K562 (cell line): ENCODE data around the gene PRM3. TPM values are rescaled to one million over a fixed set of nuclear protein-coding genes. Genes with fewer than 3 reads are reported as not detected.
A peak's percentile ranks its signal among the peaks of the same experiment; 100 is the strongest.

Source experiments
- ATAC-seq: fragments of 200-7000 bp; cut with Tn5 transposase; 3 replicates; pipeline ENCODE4 v1.9.1; 2020; ENCODE audit warnings: moderate library complexity
- BruUV-seq: library from RNA; stranded (reverse); fragments of 400-500 nt; replicated peaks from 2 replicates; lab custom pipeline; 2021; lab: Mats Ljungman, UMichigan
- CTCF ChIA-PET: fragments of 300-600 bp; formaldehyde crosslinking; extraction: SDS; loops from one replicate; lab custom pipeline; 2021; ENCODE audit warnings: low intra/inter-chr PET ratio; lab: Yijun Ruan, JAX
- POLR2A ChIA-PET: fragments of 300-600, 350-650 bp; sonication (Branson Sonifier 250); formaldehyde crosslinking; extraction: SDS; loops from one replicate; lab custom pipeline; 2021; ENCODE audit warnings: antibody characterized with exemption, inconsistent platforms; lab: Yijun Ruan, JAX
- DNase-seq, 4 experiments: peaks; one replicate each; pipeline versions ENCODE4 v3.0.0 to v3.0.0-alpha.2; 2011 to 2018; ENCODE audit warnings: low spot score in 3 of 4, mixed read lengths in 3 of 4; ENCODE audit errors: extremely low read depth in 1 of 4
- FAIRE-seq: peaks from 2 replicates; lab custom pipeline; 2011; peaks lifted over from hg19 to GRCh38; lab: Jason Lieb, UNC
- H2AFZ ChIP-seq: 2 replicates; pipeline ENCODE4 v1.6.0; 2011; ENCODE audit warnings: low read depth, low read length, control low read depth, inconsistent platforms
- H3K27ac ChIP-seq: fragments of 200-600 bp; 3 replicates; pipeline ENCODE4 v1.8.0; 2011; ENCODE audit warnings: low read depth, mild to moderate bottlenecking, control low read depth, inconsistent platforms, low read length, moderate library complexity, mixed read lengths; ENCODE audit errors: extremely low read depth
- H3K27me3 ChIP-seq, 2 experiments: fragments of 300-600 bp in 1 of 2; 2 replicates in 1 of 2; 3 replicates in 1 of 2; pipeline versions ENCODE4 v1.6.0 to v1.8.0; 2011; ENCODE audit warnings: inconsistent platforms in 2 of 2, low read length in 2 of 2, mild to moderate bottlenecking in 1 of 2, mixed read lengths in 1 of 2, moderate library complexity in 1 of 2; ENCODE audit not compliant: control insufficient read depth in 2 of 2, insufficient read depth in 2 of 2
- H3K36me3 ChIP-seq: fragments of 300-600 bp; 3 replicates; pipeline ENCODE4 v1.8.0; 2011; ENCODE audit warnings: mild to moderate bottlenecking, low read length, inconsistent platforms; ENCODE audit not compliant: control insufficient read depth, insufficient read depth
- H3K4me1 ChIP-seq, 2 experiments: fragments of 200-600 bp in 1 of 2; replicated peaks in 1 of 2; 2 replicates in 1 of 2; 3 replicates in 1 of 2; pipeline versions ENCODE4 v1.5.1 to v1.8.0; 2011; ENCODE audit warnings: inconsistent platforms in 2 of 2, low read length in 2 of 2, mild to moderate bottlenecking in 1 of 2, mixed read lengths in 1 of 2, moderate library complexity in 1 of 2; ENCODE audit not compliant: control insufficient read depth in 2 of 2, insufficient read depth in 2 of 2
- H3K4me2 ChIP-seq: 2 replicates; pipeline ENCODE4 v1.6.1; 2011; ENCODE audit warnings: low read length, control low read depth, inconsistent platforms, mixed read lengths; ENCODE audit not compliant: insufficient read depth
- H3K4me3 ChIP-seq: fragments of 200-600 bp; sonication (generic), shearing (Covaris generic); 2 replicates; pipeline ENCODE4 v1.5.1; 2016; ENCODE audit warnings: control low read depth, inconsistent platforms
- H3K79me2 ChIP-seq: fragments of 200-600 bp; 3 replicates; pipeline ENCODE4 v1.8.0; 2011; ENCODE audit warnings: low read length, inconsistent platforms; ENCODE audit not compliant: control insufficient read depth, insufficient read depth
- H3K9ac ChIP-seq, 2 experiments: 2 replicates each; pipeline versions ENCODE4 v1.6.0 to v1.6.1; 2011; ENCODE audit warnings: low read depth in 2 of 2, low read length in 2 of 2, control low read depth in 1 of 2, inconsistent platforms in 1 of 2, mild to moderate bottlenecking in 1 of 2, mixed read lengths in 1 of 2; ENCODE audit not compliant: insufficient read depth in 1 of 2
- H3K9me1 ChIP-seq: one replicate; pipeline ENCODE4 v1.6.0; 2011; ENCODE audit warnings: inconsistent platforms, mild to moderate bottlenecking, low read length, moderate library complexity; ENCODE audit not compliant: control insufficient read depth, insufficient read depth
- H3K9me3 ChIP-seq: replicated peaks from 2 replicates; pipeline ENCODE4 v1.5.1; 2011; ENCODE audit warnings: low read depth, low read length, inconsistent platforms; ENCODE audit not compliant: control insufficient read depth, insufficient read depth
- H4K20me1 ChIP-seq: replicated peaks from 2 replicates; pipeline ENCODE4 v1.6.1; 2011; ENCODE audit warnings: low read length, inconsistent platforms, mixed read lengths; ENCODE audit not compliant: control insufficient read depth, insufficient read depth
- KDM1A ChIP-seq, 2 experiments: fragments of 450-650 bp; IDR thresholded peaks; 2 replicates each; pipeline ENCODE4 v1.6.1; 2016; ENCODE audit warnings: mild to moderate bottlenecking in 2 of 2
- TFE3 ChIP-seq: fragments of 450-650 bp; formaldehyde crosslinking; IDR thresholded peaks from 2 replicates; pipeline ENCODE4 v1.4.0; 2020; ENCODE audit warnings: mild to moderate bottlenecking, mixed read lengths
- WGBS: fragments of 100-300 bp; shearing (Covaris generic); methylation state at CpG from one replicate; pipeline ENCODE4 v1.1.6; 2016; ENCODE audit warnings: low coverage, mixed read lengths; ENCODE audit not compliant: insufficient coverage; ENCODE audit errors: missing lambda C conversion rate; 5-methylcytosine and 5-hydroxymethylcytosine counted together
- in situ Hi-C: fragments of 300-500 bp; cut with MboI; formaldehyde crosslinking; loops from 4 replicates; pipeline ENCODE4 v1.15.0; 2018; ENCODE audit warnings: inconsistent platforms, mixed read lengths
- intact Hi-C: fragments of 100-400 bp; cut with micrococcal nuclease; formaldehyde crosslinking; loops from 2 replicates; pipeline ENCODE4 v1.14.2; 2022
- polyA plus RNA-seq, 8 experiments: library from polyadenylated mRNA; depleted of rRNA in 4 of 8; stranded (reverse) in 5 of 8; unstranded in 3 of 8; fragments of >200 nt; fragmentation: Nextera tagmentation in 2 of 8; fragmentation: Illumina TruSeq in 1 of 8; extraction: Ambion mirVana in 2 of 8; extraction: Trizol in 1 of 8; gene quantifications; 2 replicates each; pipeline versions ENCODE4 v1.2.1 to v1.2.3, GENCODE V29; 2011 to 2014; ENCODE audit warnings: inconsistent platforms in 1 of 8, missing spikeins in 1 of 8
- total RNA-seq, 7 experiments: library from RNA; depleted of rRNA in 6 of 7; stranded (reverse); fragments of >200 nt in 6 of 7; fragmentation: Illumina TruSeq in 2 of 7; extraction: Trizol in 2 of 7; gene quantifications; 2 replicates each; pipeline versions ENCODE4 v1.2.1 to v1.2.3, GENCODE V29; 2011 to 2021; ENCODE audit warnings: low replicate concordance in 1 of 7

The PRM3 gene
- total and polyA plus RNA-seq, 9 of the 15 experiments (the other 6 are each of a cell fraction or from before 2014, with no cell fraction given): not detected

GRCh38 chr16:11242658-11243057, 30.8 kb downstream of the PRM3 start:
- Histone ChIP-seq H3K4me1 (peaks cover 33 to 34% of the 10 kb centered on the region in 2 experiments), H3K79me2 (peaks cover 14% of the 10 kb centered on the region; the same call in 2 of the 3 replicates)
- no peak for DNase-seq
- TF ChIP-seq TFE3 (CRISPR knock-in tag): no peak
- 0 out of 4 replicates have a peak, but pooled peaks of 1 of the 2 experiments have one; percentile 40 for TF ChIP-seq KDM1A (IDR thresholded peaks at IDR 0.05)
- TF ChIP-seq, all 486 proteins: peak for 1
- in situ Hi-C loops (no loop called here), intact Hi-C loops (no loop called here)
- H3K36me3 ChIP-seq: no peaks in the 10 kb centered on the region
- H3K4me2 ChIP-seq: no peak overlapping the region
- no peaks in the 10 kb centered on the region; the same call in 1 of the 2 replicates for H4K20me1 ChIP-seq
- POLR2A ChIA-PET: interaction anchor here (2.5 kb wide), 1 partner anchor 9 kb away, joined by 9 read pairs; no protein-coding TSS in a partner anchor
- no peaks in the 10 kb centered on the region for H3K9me1 ChIP-seq
- H3K9me3 ChIP-seq: no peaks in the 10 kb centered on the region
- H3K27ac ChIP-seq: no peak overlapping the region
- no peak for ATAC-seq
- H3K27me3 ChIP-seq: no peaks in the 10 kb centered on the region
- no peak overlapping the region; a peak in 1 of 4 replicates for H3K9ac ChIP-seq
- peak overlapping the region; percentile 17; the same call in 1 of the 2 replicates for H2AFZ ChIP-seq
- WGBS: 49% methylated on average over 12 of the region's 12 CpGs
- FAIRE-seq: no peak
- CTCF ChIA-PET: no interaction called here
- TSS peak; percentile 17 for BruUV-seq
- no peak overlapping the region for H3K4me3 ChIP-seq
